Tibial nerve (tissue), 4 donors: ENCODE measurements around the gene EXPH5. TPM values are rescaled to one million over a fixed set of nuclear protein-coding genes. Genes with fewer than 3 reads are reported as not detected.

ENCODE experiments used
- DNase-seq, 2 donors: peaks; one replicate each; pipeline ENCODE4 v3.0.0-alpha.2; 2019; ENCODE audit warnings: low spot score in 2 of 2
- H3K27ac ChIP-seq, 4 donors: fragments of 200-600 bp; sonication (generic) in 3 of 4; one replicate each; pipeline ENCODE4 v1.5.1; 2017 to 2019; ENCODE audit warnings: mild to moderate bottlenecking in 1 of 4
- H3K27me3 ChIP-seq, 2 donors: fragments of 200-600 bp; sonication (generic) in 1 of 2; one replicate each; pipeline versions ENCODE4 v1.5.1 to v1.6.0; 2017 to 2019
- H3K36me3 ChIP-seq, 3 donors: fragments of 200-600 bp; sonication (generic); one replicate each; pipeline ENCODE4 v1.5.1; 2018 to 2019
- H3K4me1 ChIP-seq, 4 donors: fragments of 200-600 bp; sonication (generic) in 3 of 4; one replicate each; pipeline ENCODE4 v1.5.1; 2017 to 2019
- H3K4me3 ChIP-seq, 4 donors: fragments of 200-600 bp; sonication (generic) in 3 of 4; one replicate each; pipeline ENCODE4 v1.5.1; 2017 to 2019; ENCODE audit warnings: mild to moderate bottlenecking in 1 of 4, moderate library complexity in 1 of 4
- H3K9me3 ChIP-seq, 4 donors: fragments of 200-600 bp; sonication (generic) in 3 of 4; one replicate each; pipeline ENCODE4 v1.5.1; 2017 to 2019
- EP300 ChIP-seq, 2 donors: sonication (generic); formaldehyde crosslinking; IDR thresholded peaks; one replicate each; pipeline ENCODE4 v1.6.1; 2017; ENCODE audit warnings: antibody characterized with exemption in 2 of 2, mild to moderate bottlenecking in 1 of 2
- POLR2A ChIP-seq, 2 donors: fragments of 450-650 bp; IDR thresholded peaks; one replicate each; pipeline ENCODE4 v1.6.1; 2017; ENCODE audit warnings: antibody characterized with exemption in 2 of 2, mild to moderate bottlenecking in 2 of 2, moderate library complexity in 2 of 2
- WGBS, 2 donors: methylation state at CpG; one replicate each; pipeline ENCODE4 v1.1.5; 2018; 5-methylcytosine and 5-hydroxymethylcytosine counted together
- total RNA-seq, 4 donors: library from RNA; depleted of rRNA; stranded (reverse); fragments of >200 nt; gene quantifications; one replicate each; pipeline ENCODE4 v1.1.0, GENCODE V29; 2016
- TF ChIP-seq, protein P1 (sequence below), 5 experiments: fragments of 200-600 bp in 3 of 5; fragments of 450-650 bp in 2 of 5; sonication (generic) in 3 of 5; IDR thresholded peaks; one replicate each; pipeline ENCODE4 v1.5.1; 2016 to 2019; ENCODE audit warnings: antibody characterized with exemption in 5 of 5, mild to moderate bottlenecking in 3 of 5, moderate library complexity in 2 of 5

The EXPH5 gene
- total RNA-seq, 4 donors from 2014 or later = 2.4 to 5.4 (median 4.1) TPM

- Histone ChIP-seq H3K36me3 (no peaks in the 10 kb centered on the region), H3K4me3 (no peak overlapping the region), H3K4me1 (no peaks in the 10 kb centered on the region), H3K27ac (no peak overlapping the region), H3K9me3 (peaks cover 0 to 5% (median 0%) of the 10 kb centered on the region in 4 donors), H3K27me3 (no peaks in the 10 kb centered on the region)
- WGBS, 2 donors = 91% methylated on average over 4 of the region's 4 CpGs
- no peak for DNase-seq
- TF ChIP-seq EP300 (IDR thresholded peaks at IDR 0.05) (no peak), POLR2A (IDR thresholded peaks at IDR 0.05) (no peak)
- TF ChIP-seq, protein P1, sequence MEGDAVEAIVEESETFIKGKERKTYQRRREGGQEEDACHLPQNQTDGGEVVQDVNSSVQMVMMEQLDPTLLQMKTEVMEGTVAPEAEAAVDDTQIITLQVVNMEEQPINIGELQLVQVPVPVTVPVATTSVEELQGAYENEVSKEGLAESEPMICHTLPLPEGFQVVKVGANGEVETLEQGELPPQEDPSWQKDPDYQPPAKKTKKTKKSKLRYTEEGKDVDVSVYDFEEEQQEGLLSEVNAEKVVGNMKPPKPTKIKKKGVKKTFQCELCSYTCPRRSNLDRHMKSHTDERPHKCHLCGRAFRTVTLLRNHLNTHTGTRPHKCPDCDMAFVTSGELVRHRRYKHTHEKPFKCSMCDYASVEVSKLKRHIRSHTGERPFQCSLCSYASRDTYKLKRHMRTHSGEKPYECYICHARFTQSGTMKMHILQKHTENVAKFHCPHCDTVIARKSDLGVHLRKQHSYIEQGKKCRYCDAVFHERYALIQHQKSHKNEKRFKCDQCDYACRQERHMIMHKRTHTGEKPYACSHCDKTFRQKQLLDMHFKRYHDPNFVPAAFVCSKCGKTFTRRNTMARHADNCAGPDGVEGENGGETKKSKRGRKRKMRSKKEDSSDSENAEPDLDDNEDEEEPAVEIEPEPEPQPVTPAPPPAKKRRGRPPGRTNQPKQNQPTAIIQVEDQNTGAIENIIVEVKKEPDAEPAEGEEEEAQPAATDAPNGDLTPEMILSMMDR (IDR thresholded peaks at IDR 0.05) = no peak
These were observed 18.9 kb downstream of the EXPH5 start for GRCh38 chr11:108574675-108575074.

GRCh38 chr11:108571001-108571400, 22.6 kb downstream of the EXPH5 start:
- no peaks in the 10 kb centered on the region for H3K9me3 ChIP-seq
- no peaks in the 10 kb centered on the region for H3K4me1 ChIP-seq
- H3K27me3 ChIP-seq = no peaks in the 10 kb centered on the region
- WGBS, 2 donors = 48 to 63% methylated on average over 2 of the region's 2 CpGs
- H3K36me3 ChIP-seq = no peaks in the 10 kb centered on the region
- H3K4me3 ChIP-seq = no peak overlapping the region
- no peak overlapping the region for H3K27ac ChIP-seq
- no peak for DNase-seq
- TF ChIP-seq EP300 (IDR thresholded peaks at IDR 0.05) (no peak), POLR2A (IDR thresholded peaks at IDR 0.05) (no peak)
- TF ChIP-seq, protein P1 (IDR thresholded peaks at IDR 0.05) = no peak

DNA sequence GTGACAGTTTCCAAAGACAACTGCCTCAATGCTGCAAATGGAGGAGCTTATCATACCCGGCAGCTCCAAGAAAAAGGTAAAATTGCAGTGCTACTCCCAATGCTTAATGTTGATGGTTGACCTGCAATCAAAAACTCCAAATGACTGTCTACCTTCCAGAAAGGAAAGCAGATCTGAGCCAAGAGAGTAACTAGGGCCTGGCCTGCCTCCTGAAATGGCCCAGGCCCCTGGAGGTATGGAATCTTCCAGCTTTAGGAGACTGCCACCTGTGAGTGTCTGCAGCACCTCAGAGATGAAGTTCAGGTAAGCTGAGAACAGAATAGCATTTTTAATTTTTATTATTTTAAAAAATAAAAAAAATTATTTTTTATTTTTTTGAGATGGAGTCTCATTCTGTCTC, 23.7 kb downstream of the EXPH5 start:
- WGBS, 2 donors = 79 to 91% methylated on average over 1 of the region's 1 CpG
- no peaks in the 10 kb centered on the region for H3K36me3 ChIP-seq
- TF ChIP-seq, protein P1 (IDR thresholded peaks at IDR 0.05) = no peak
- TF ChIP-seq POLR2A (IDR thresholded peaks at IDR 0.05) (no peak), EP300 (IDR thresholded peaks at IDR 0.05) (no peak)
- H3K27me3 ChIP-seq = no peaks in the 10 kb centered on the region
- no peak overlapping the region for H3K4me3 ChIP-seq
- no peaks in the 10 kb centered on the region for H3K9me3 ChIP-seq
- DNase-seq = no peak
- H3K27ac ChIP-seq = no peak overlapping the region
- H3K4me1 ChIP-seq = no peaks in the 10 kb centered on the region

- Histone ChIP-seq H3K27me3 (no peaks in the 10 kb centered on the region), H3K9me3 (no peaks in the 10 kb centered on the region), H3K36me3 (no peaks in the 10 kb centered on the region), H3K27ac (no peak overlapping the region), H3K4me3 (no peak overlapping the region), H3K4me1 (no peaks in the 10 kb centered on the region)
- no peak for DNase-seq
- 75 to 80% methylated on average over 11 of the region's 11 CpGs for WGBS, 2 donors
- TF ChIP-seq, protein P1 (IDR thresholded peaks at IDR 0.05) = no peak
- TF ChIP-seq EP300 (IDR thresholded peaks at IDR 0.05) (no peak), POLR2A (IDR thresholded peaks at IDR 0.05) (no peak)
These were observed 25.2 kb downstream of the EXPH5 start for GRCh38 chr11:108568195-108568858.

DNA sequence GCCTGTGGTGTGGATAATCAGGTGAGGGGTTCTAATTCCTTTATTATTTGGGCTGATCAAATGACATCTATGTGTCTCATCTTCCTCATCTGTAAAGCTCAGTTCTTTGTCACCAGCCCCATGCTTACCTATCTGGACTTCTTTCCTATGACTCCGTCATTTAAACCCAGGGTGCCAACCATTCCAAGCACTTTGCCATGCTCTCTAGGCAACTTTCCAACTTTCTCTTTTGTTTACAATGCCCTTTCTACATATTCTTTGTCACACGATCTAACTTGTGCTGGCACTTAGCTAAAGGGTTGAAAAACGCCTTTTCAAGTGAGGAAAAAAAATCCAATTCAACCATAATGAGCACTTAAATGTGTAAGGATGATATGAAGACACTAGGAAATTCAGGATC, 27.9 kb downstream of the EXPH5 start:
- no peaks in the 10 kb centered on the region for H3K9me3 ChIP-seq

More for the DNA sequence above, 27.9 kb downstream of the EXPH5 start:
- no peak overlapping the region for H3K4me3 ChIP-seq
- no peaks in the 10 kb centered on the region for H3K4me1 ChIP-seq
- no peak for DNase-seq
- TF ChIP-seq POLR2A (IDR thresholded peaks at IDR 0.05) (no peak), EP300 (IDR thresholded peaks at IDR 0.05) (no peak)
- TF ChIP-seq, protein P1 (IDR thresholded peaks at IDR 0.05) = no peak
- 39 to 71% methylated on average over 3 of the region's 3 CpGs for WGBS, 2 donors
- no peaks in the 10 kb centered on the region for H3K27me3 ChIP-seq
- no peaks in the 10 kb centered on the region for H3K36me3 ChIP-seq
- no peak overlapping the region for H3K27ac ChIP-seq
